Bone marrow (tissue), 2 donors: ENCODE data around the gene PDGFA.
"Not testable (repeated sequence)": the region's sequence is repeated elsewhere in the genome, so short reads cannot be mapped to it uniquely, and the experiment has no call there.

Experiments
- DNase-seq, 2 donors: peaks; one replicate each; lab custom pipeline; 2025; lab: John Stamatoyannopoulos, UW

Gene PDGFA

GRCh38 chr7:552151-552867 is 32.7 kb upstream of the PDGFA start:
- not testable (repeated sequence) for DNase-seq

GRCh38 chr7:551615-551970 is 31.9 kb upstream of the PDGFA start:
- DNase-seq: not testable (repeated sequence)

- no peak for DNase-seq
Observed at GRCh38 chr7:550881-551614, 31.4 kb upstream of the PDGFA start.

GRCh38 chr7:549891-550625 is 30.4 kb upstream of the PDGFA start:
- no peak for DNase-seq

- DNase-seq: no peak
Observed at GRCh38 chr7:549066-549890, 29.6 kb upstream of the PDGFA start.

- no peak for DNase-seq
Observed at GRCh38 chr7:548401-548800, 28.8 kb upstream of the PDGFA start.

GRCh38 chr7:545470-545869 is 25.8 kb upstream of the PDGFA start:
- DNase-seq: no peak

GRCh38 chr7:544338-545221 is 24.9 kb upstream of the PDGFA start:
- DNase-seq: no peak

GRCh38 chr7:543501-544337 is 24.1 kb upstream of the PDGFA start:
- DNase-seq: no peak

GRCh38 chr7:542713-543500 is 23.3 kb upstream of the PDGFA start:
- DNase-seq: peak in 1 of 2 donors; percentile 5

GRCh38 chr7:542131-542712 is 22.6 kb upstream of the PDGFA start:
- DNase-seq: no peak

GRCh38 chr7:541661-542060 is 22.0 kb upstream of the PDGFA start:
- DNase-seq: no peak

- DNase-seq: no peak
Observed at GRCh38 chr7:540997-541396, 21.4 kb upstream of the PDGFA start.

GRCh38 chr7:540579-540978 is 20.9 kb upstream of the PDGFA start:
- DNase-seq: no peak

- DNase-seq: no peak
Observed at GRCh38 chr7:539731-540411, 20.2 kb upstream of the PDGFA start.

- no peak for DNase-seq
Observed at GRCh38 chr7:538764-539685, 19.4 kb upstream of the PDGFA start.

GRCh38 chr7:537911-538634 is 18.4 kb upstream of the PDGFA start:
- no peak for DNase-seq
